ENCODE results near the gene RYR3.

RYR3 gene

DNA sequence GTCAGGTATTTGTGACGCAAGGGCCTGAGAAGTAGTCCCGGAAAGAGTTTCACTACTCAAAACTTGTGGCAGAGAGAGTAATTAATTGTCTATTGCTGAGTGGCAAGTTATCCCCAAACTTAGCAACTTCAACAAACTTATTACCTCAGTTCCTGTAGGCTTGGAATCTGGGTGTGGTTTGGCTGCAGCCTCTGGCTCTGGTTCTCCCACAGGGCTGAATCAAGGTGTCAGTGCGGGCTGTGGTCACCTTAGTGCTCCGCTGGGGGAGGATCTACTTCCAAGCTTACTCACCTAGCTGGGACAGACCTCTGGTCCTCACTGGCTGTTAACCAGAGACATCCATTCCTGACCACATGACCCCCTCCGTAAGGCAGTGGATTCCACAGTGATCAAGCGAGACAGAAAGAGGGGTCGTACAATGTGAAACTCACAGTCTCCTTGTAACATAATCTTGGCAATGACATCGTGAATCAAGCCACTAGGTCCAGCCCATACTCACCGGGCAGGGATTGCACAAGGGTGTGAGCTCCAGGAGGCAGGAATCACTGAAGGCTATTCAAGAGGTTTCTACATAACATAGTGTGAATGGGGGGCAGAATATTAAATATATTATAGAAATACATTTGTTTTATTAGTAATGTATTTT, 138.3 kb downstream of the RYR3 start:
- no peak for DNase-seq (ENCODE audit: low read depth)

DNA sequence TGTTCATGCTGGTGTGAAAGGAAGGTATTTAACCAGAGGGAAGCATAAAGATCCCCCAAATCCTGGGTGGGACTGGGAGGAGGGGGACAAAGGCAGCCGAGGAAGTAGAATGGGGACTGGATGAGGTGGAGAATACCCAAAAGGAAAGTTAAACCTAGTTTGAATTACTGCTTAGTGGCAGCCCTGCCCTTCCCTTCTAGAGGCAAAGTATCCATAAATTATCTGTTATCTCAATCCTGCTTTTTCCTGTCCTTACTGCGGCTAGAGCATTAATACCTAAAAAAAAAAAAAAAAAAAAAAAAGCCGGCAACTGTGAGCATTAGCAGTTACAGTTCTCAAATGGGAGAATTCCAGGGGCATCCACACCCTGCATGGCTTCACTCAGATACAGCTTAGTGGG, 139.0 kb downstream of the RYR3 start:
- DNase-seq (ENCODE audit: low read depth): no peak

DNA sequence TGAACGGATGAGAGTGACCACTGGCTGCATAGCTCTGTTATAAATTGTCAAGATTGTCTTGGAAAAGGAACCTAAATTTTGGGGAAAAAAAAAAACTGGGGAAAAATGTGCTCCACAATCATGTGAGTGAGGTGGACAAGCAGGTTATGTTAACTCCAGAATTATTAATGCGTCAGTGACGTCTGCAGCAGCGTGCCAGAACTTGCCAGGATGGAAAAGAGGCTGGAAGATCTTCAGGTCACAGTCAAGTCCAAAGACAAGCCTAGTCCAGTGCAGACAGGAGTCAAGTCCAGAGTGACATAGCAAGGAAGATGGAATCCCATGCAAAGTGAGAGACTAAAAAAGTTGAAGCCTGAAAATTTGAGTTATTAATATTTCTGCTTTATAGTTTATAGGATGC, 140.6 kb downstream of the RYR3 start:
- no peak for DNase-seq (ENCODE audit: low read depth)

GRCh38 chr15:33453761-33454160, 143.0 kb downstream of the RYR3 start:
- DNase-seq (ENCODE audit: low read depth): no peak

GRCh38 chr15:33454346-33454745, 143.6 kb downstream of the RYR3 start:
- no peak for DNase-seq (ENCODE audit: low read depth)

DNA sequence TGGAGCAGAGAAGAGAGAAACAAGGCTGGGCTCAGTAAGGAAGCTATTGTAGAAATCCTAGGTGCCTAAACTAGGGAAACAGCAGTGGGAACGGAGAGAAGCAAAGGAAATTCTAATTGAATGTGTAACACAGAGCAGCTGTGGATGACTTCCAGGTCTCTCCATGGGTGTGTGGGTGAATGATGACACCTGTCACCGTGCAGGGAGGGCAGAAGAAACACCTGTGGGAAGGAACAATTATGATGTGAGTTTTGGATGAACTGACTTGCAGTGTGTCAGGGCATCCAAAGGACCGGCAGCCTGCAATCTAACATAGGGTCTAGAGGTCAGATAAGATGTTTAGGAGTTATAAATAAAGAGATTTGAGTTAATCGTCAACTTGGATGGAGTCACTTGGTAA, 144.2 kb downstream of the RYR3 start:
- no peak for DNase-seq (ENCODE audit: low read depth)

DNA sequence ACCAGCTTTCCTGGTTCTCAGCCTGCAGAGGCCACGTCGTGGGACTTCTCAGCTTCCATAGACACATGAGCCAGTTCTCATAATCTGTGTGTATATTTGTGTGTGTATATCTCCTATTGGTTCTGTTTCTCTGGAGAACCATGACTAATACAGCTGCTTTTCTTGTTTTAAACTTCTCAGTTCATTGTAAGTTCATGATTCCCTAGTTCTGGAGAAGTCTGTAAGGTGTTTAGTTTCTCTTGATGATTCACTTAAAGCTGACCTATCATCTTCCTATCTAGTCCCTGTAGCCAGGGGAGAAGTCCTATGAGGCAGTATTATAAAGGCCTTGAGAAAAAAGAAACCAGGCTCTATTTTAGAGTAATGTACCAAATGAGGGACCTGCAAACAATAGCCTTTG, 147.7 kb downstream of the RYR3 start:
- DNase-seq (ENCODE audit: low read depth): no peak

DNA sequence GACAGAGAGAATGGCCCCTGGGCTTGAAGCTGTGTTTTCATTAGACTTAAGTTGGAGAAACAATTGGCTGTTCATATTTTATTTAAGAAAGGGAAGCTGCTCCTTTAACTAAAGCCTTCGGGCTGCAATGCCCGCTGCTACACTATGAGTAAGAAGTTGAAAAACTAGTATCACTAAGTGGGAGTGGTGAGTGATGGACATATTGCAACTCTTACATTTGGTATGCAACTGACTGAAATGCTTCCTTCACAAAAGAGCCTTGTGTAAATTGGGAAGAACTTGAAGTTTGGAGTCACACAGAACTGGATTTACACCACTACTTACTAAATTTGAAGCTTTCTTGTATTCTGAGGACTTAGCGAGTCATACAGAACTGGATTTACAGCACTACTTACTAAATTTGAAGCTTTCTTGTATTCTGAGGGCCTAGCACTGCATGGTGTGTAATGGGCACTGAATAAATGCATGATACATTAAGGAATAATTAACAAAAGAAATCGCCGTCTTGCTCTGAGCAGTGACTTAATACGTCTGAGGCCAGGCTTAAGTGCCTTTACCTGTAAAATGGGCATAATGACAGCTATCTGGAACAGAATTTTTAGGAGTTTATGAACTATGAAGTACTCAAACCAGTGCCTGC, 149.5 kb downstream of the RYR3 start:
- no peak for DNase-seq (ENCODE audit: low read depth)

GRCh38 chr15:33461671-33462070, 150.9 kb downstream of the RYR3 start:
- DNase-seq (ENCODE audit: low read depth): no peak

DNA sequence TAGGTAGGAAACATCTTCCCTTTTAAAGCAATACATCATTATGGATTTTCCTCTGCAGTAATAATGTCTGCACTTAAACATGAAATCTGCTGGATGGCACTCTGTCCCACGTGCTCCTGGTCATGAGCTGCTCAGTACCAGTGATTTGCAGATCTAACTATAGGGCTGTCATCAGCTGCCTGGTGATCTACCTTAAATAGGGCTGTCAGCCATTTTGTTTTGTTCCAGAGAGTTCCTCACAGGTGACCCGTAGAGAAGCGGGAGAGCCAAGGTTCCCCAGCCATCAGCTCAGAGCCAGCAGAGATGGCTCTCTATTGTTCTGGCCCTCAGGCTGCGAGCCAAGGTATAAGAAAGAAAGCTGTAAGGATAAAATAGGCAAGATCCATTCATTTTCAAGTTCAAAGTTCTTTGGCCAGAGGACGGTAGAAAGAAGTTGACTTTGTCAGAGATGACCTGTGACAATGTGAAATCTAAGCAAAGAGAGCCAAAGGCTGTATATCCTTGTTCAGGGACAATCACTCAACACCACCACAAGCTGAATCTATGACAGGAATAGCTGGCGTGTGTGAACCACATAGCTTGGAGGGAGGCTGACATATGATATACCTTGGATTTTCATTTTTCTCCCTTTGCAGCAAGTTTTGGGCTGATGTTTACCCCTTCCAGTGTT, 156.5 kb downstream of the RYR3 start:
- no peak for DNase-seq (ENCODE audit: low read depth)

- DNase-seq (ENCODE audit: low read depth): no peak
Measured at GRCh38 chr15:33467816-33468163, 157.0 kb downstream of the RYR3 start.

- DNase-seq (ENCODE audit: low read depth): no peak
Measured at GRCh38 chr15:33468740-33469139, 158.0 kb downstream of the RYR3 start.

DNA sequence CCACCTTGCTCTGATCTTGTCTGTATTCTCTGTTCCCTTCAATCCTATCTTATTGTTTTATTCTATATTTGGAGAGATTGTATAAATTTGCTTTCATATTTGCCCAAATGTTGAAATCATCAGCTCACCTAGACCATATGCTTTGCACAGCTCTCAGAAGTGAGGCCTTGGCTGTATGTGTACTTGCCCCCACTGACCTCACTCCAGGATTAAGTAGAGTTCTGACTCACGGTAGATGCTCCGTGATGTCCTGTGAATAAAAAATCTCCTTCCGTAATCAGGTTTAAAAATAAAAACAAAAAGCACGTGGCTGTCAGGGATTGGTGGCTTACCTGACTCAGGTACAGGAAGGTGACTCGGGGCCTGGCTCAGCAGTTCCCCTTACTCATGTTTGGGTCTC, 162.2 kb downstream of the RYR3 start:
- no peak for DNase-seq (ENCODE audit: low read depth)

GRCh38 chr15:33473714-33474113, 162.9 kb downstream of the RYR3 start:
- no peak for DNase-seq (ENCODE audit: low read depth)

DNA sequence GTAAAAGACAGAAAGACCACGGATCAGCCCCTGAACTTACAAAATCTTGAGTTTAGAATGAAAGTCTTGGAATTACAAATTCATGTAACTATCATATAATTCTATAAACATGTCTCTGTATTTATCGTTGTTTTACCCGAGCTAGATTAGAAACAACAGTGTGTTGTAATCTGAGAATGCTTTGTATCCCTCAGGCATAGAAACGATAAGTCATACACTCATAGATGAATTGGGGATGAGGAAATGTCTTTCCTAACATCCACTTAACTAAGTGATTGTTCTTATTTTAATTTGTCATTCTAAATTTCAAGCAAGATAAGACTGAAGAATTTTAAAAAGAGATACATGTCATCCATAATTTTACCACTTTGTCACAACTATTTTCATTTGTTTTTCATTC, 165.3 kb downstream of the RYR3 start:
- DNase-seq (ENCODE audit: low read depth): no peak

DNA sequence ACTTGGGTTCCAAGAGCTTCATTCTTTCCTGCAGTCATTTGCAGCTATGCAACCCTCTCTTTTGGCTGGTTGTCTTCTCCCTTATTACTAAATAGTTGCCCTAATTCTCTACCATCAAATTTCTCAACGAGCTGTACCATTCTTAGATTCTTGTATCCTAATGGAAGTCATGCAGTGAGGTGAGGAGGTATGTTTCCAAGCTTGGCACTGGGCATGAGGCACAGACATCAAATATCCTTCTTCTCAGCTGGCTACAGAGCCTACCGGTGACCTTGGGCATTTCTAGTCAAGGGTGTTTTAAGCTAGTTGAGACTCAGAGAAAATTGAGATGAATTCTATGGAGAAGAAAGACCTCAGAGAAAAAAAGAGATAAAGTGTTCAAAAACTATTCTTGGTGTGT, 166.1 kb downstream of the RYR3 start:
- DNase-seq (ENCODE audit: low read depth): no peak

DNA sequence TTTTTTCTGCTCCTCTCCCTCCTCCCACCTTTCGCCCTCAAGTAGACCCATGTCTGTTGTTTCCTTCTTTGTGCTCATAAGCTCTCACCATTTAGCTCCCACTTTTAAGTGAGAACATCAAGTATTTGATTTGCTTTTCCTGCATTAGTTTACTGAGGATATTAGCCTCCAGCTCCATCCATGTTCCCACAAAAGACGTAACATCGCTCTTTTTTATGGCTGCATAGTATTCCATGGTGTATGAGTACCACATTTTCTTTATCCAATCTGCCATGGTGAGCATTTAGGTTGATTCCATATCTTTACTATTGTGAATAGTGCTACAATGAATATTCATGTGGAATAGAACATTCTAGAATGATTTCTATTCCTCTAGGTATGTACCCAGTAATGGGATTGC, 178.6 kb downstream of the RYR3 start:
- DNase-seq (ENCODE audit: low read depth): no peak

DNA sequence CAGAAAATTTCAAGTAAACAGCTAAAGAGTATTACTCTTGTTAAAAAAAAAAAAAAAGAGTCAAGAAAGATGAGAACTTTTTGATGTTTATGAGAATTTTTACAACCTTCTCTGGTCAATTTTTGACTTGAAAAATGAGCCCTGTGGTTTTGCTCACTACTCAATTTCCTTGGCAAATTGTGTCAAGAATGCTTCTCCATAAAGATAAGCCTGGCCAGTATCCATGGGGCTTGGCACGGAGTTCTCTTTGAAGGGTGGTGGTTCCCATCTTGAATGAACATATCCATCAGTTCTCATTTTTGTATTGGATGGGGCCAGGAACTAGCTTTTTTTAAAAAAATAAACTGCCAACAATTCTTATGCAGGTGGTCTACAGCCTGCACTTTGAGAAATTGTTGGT, 179.9 kb downstream of the RYR3 start:
- DNase-seq (ENCODE audit: low read depth): no peak

GRCh38 chr15:33492434-33493052, 181.8 kb downstream of the RYR3 start:
- no peak for DNase-seq (ENCODE audit: low read depth)

DNA sequence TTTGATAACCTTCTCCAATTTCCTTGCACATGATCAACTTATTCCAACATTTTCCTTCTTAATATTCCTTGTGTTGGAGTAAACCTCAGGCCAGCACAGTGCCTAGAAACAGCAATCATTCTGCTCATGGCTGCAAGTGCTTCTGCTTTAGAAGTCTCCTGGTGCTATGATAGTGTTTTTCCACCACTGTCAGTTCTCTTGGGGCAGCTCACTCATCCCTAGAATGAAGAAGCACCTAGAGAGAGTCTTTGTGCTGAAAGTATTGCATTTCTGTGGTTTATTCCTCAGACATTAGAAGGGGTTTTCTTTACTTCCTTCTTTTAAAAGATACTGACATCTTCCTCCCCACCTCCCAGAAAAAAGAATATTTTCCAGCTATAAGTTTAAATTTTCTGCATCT, 183.5 kb downstream of the RYR3 start:
- no peak for DNase-seq (ENCODE audit: low read depth)

- no peak for DNase-seq (ENCODE audit: low read depth)
Measured at GRCh38 chr15:33500432-33501195, 189.8 kb downstream of the RYR3 start.

DNA sequence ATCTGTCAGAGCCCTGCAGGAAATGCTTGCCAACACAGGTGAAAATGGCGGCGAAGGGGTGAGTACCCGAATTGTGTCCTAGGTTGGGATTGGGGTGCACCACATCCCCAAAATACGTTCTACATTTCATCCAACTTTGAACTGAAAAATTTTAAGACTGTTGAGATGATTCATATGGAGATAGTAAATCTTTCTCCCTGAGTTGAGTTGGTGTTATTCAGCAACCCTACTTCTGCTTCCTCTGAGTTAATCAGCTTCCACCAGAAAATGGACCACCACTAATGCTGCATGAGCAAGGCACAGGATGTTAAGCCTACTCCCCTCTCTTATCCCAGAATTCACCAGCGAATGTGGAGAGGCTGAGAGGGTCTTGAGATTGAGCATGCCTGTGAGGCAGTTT, 192.9 kb downstream of the RYR3 start:
- no peak for DNase-seq (ENCODE audit: low read depth)

Measured in stimulated activated CD8-positive, alpha-beta memory T cell treated with anti-CD3 and anti-CD28 coated beads, Interleukin-4, amount 100 ng/mL, for 24 hours (primary cell).